ENCODE data around the gene CDK1. TPM values are rescaled to one million over a fixed set of nuclear protein-coding genes. Genes with fewer than 3 reads are reported as not detected.

The CDK1 gene
- total and polyA plus RNA-seq, 2 of the 8 experiments (the other 6 are each of a cell fraction or from before 2014, with no cell fraction given), result 29.4 to 111 TPM

DNA sequence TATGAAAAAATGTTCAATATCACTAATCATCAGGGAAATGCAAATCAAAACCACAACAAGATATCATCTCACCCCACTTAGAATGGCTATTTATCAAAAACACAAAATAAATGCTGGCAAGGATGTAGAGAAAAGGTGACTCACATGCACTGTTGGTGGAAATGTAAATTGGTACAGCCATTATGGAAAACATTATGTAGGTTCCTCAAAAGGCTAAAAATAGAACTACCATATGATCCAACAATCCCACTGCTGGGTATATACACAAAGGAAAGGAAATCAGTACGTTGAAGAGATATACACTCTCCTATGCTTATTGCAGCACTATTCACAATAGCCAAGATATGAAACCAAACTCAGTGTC lies 50.2 kb downstream of the CDK1 start:
- FAIRE-seq (no peak), DNase-seq (ENCODE audit: low read depth in 1 of 2, low spot score in 2 of 2) (no peak)
- Histone ChIP-seq H4K5ac (ENCODE audit: insufficient read length, low read depth, low read length) (no peak overlapping the region), H2BK12ac (ENCODE audit: low read depth, low read length) (no peak overlapping the region), H3K27ac (ENCODE audit: low read depth, low read length) (no peak overlapping the region), H4K8ac (ENCODE audit: extremely low read depth, insufficient read depth, low read length) (no peak overlapping the region), H3K9ac (replicated peaks in 1 of 4; ENCODE audit: extremely low read depth in 1 of 4, low read depth in 3 of 4, low read length in 3 of 4) (no peak overlapping the region), H2BK15ac (ENCODE audit: low read length) (no peak overlapping the region), H3K4me3 (ENCODE audit: extremely low read depth in 1 of 4, insufficient read depth in 2 of 4, low read depth in 3 of 4, low read length in 4 of 4) (no peak overlapping the region), H2AFZ (ENCODE audit: low read length) (no peak overlapping the region), H2AK5ac (ENCODE audit: low read depth, low read length) (no peak overlapping the region), H3K36me3 (ENCODE audit: control insufficient read depth in 2 of 4, insufficient read depth in 4 of 4, low read length in 3 of 4) (no peaks in the 10 kb centered on the region), H3K14ac (ENCODE audit: insufficient read length) (no peak overlapping the region), H3K23me2 (ENCODE audit: low read depth, low read length) (no peaks in the 10 kb centered on the region), H3K4ac (replicated peaks; ENCODE audit: insufficient read length, low read depth, low read length) (no peak overlapping the region), H2BK5ac (ENCODE audit: low read depth, low read length) (no peak overlapping the region), H3K9me3 (ENCODE audit: insufficient read depth in 2 of 2, low read depth in 1 of 2, low read length in 1 of 2) (no peaks in the 10 kb centered on the region), H3K79me1 (ENCODE audit: low read depth, low read length) (no peaks in the 10 kb centered on the region), H3K23ac (ENCODE audit: insufficient read length) (no peak overlapping the region), H3K4me1 (replicated peaks in 1 of 4; ENCODE audit: control insufficient read depth in 3 of 4, insufficient read depth in 4 of 4, low read length in 3 of 4) (no peaks in the 10 kb centered on the region), H3K27me3 (replicated peaks in 1 of 4; ENCODE audit: control insufficient read depth in 3 of 4, extremely low read depth in 1 of 4, insufficient read depth in 3 of 4, low read length in 3 of 4) (no peaks in the 10 kb centered on the region), H3K4me2 (ENCODE audit: insufficient read depth in 1 of 2, low read depth in 2 of 2, low read length in 2 of 2) (no peak overlapping the region), H3K56ac (replicated peaks; ENCODE audit: insufficient read length, low read depth, low read length) (no peak overlapping the region), H4K20me1 (replicated peaks in 1 of 2; ENCODE audit: control insufficient read depth in 1 of 2, insufficient read depth in 2 of 2, low read length in 2 of 2) (no peaks in the 10 kb centered on the region), H3K79me2 (ENCODE audit: control insufficient read depth in 1 of 2, insufficient read depth in 2 of 2, low read length in 2 of 2) (no peaks in the 10 kb centered on the region), H2BK120ac (replicated peaks; ENCODE audit: low read depth, low read length) (no peak overlapping the region), H3K18ac (ENCODE audit: extremely low read depth, low read length) (no peak overlapping the region), H2BK20ac (ENCODE audit: low read length) (no peak overlapping the region), H4K91ac (replicated peaks; ENCODE audit: insufficient read length, low read length) (no peak overlapping the region)
- 89% methylated on average over 1 of the region's 1 CpG; no CpG with 5 or more reads in 1 of the 2 experiments for WGBS, 2 experiments (ENCODE audit: extremely low coverage in 1 of 2, insufficient coverage in 1 of 2, insufficient read length in 1 of 2, insufficient replicate concordance in 2 of 2, low coverage in 1 of 2, low lambda C conversion rate in 2 of 2, missing lambda C conversion rate in 1 of 2)
- POLR2A ChIA-PET (ENCODE audit: partially characterized antibody), result no interaction called here
- CTCF ChIA-PET (ENCODE audit: partially characterized antibody), result interaction anchor here (1.8 kb wide), 1 partner anchor 10 kb away, joined by 4 read pairs; no protein-coding TSS in a partner anchor
- TF ChIP-seq SP1 (IDR thresholded peaks at IDR 0.05; ENCODE audit: low read depth, low read length), result no peak
- no peak for TF ChIP-seq RXRA (IDR thresholded peaks at IDR 0.05; ENCODE audit: insufficient read depth, low read depth, low read length)
- TF ChIP-seq HDAC6 (IDR thresholded peaks at IDR 0.05; ENCODE audit: low read depth, low read length), result no peak
- TF ChIP-seq, protein P1, sequence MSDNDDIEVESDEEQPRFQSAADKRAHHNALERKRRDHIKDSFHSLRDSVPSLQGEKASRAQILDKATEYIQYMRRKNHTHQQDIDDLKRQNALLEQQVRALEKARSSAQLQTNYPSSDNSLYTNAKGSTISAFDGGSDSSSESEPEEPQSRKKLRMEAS (IDR thresholded peaks at IDR 0.05), result no peak
- no peak for TF ChIP-seq RNF2 (IDR thresholded peaks at IDR 0.05; ENCODE audit: borderline replicate concordance, low read depth, low read length, missing control alignments, poor library complexity, severe bottlenecking)
- no peak for TF ChIP-seq CHD1 (IDR thresholded peaks at IDR 0.05; ENCODE audit: low read depth, low read length)
- TF ChIP-seq YY1 (IDR thresholded peaks at IDR 0.05; ENCODE audit: low read depth, low read length), result no peak
- TF ChIP-seq RAD21 (IDR thresholded peaks at IDR 0.05 in 1 of 2, conservative IDR thresholded peaks at IDR 0.05 in 1 of 2; ENCODE audit: low read depth in 2 of 2, low read length in 2 of 2), result no peak

Data from H1 (cell line).